Heart left ventricle (tissue), 16 donors: ENCODE measurements around the gene SARS1. TPM values are rescaled to one million over a fixed set of nuclear protein-coding genes. Genes with fewer than 3 reads are reported as not detected.

Source experiments
- ATAC-seq, 4 donors: fragments of 200-7000 bp; cut with Tn5 transposase; one replicate each; pipeline ENCODE4 v1.9.1; 2020 to 2022; ENCODE audit warnings: moderate library complexity in 4 of 4, mild to moderate bottlenecking in 3 of 4, moderate number of reproducible peaks in 1 of 4
- DNase-seq, 5 donors: peaks; one replicate each; pipeline ENCODE4 v3.0.0-alpha.2; 2020
- H3K27ac ChIP-seq, 12 donors: fragments of 200-600 bp; sonication (generic) in 4 of 12; one replicate each; pipeline versions ENCODE4 v1.5.0 to v1.8.0; 2016 to 2022; ENCODE audit warnings: mild to moderate bottlenecking in 2 of 12
- H3K27me3 ChIP-seq, 9 donors: fragments of 200-600 bp; sonication (generic) in 2 of 9; one replicate each; pipeline versions ENCODE4 v1.5.1 to v1.8.0; 2016 to 2022; ENCODE audit warnings: mild to moderate bottlenecking in 3 of 9
- H3K36me3 ChIP-seq, 9 donors: fragments of 200-600 bp; sonication (generic) in 2 of 9; one replicate each; pipeline versions ENCODE4 v1.5.0 to v1.8.0; 2018 to 2022; ENCODE audit warnings: mild to moderate bottlenecking in 2 of 9
- H3K4me1 ChIP-seq, 12 donors: fragments of 200-600 bp; sonication (generic) in 4 of 12; one replicate each; pipeline versions ENCODE4 v1.5.0 to v1.8.0; 2016 to 2022; ENCODE audit warnings: mild to moderate bottlenecking in 3 of 12
- H3K4me3 ChIP-seq, 12 donors: fragments of 200-600 bp; sonication (generic) in 4 of 12; one replicate each; pipeline versions ENCODE4 v1.5.0 to v1.8.0; 2017 to 2022; ENCODE audit warnings: mild to moderate bottlenecking in 9 of 12, moderate library complexity in 4 of 12
- H3K9me3 ChIP-seq, 12 donors: fragments of 200-600 bp; sonication (generic) in 4 of 12; one replicate each; pipeline versions ENCODE4 v1.5.0 to v1.8.0; 2016 to 2022; ENCODE audit warnings: mild to moderate bottlenecking in 1 of 12
- CTCF ChIP-seq, 12 donors: fragments of 200-600 bp; sonication (generic) in 4 of 12; IDR thresholded peaks; one replicate each; pipeline versions ENCODE4 v1.5.0 to v1.8.0; 2018 to 2022; ENCODE audit warnings: antibody characterized with exemption in 12 of 12, mild to moderate bottlenecking in 5 of 12
- POLR2A ChIP-seq, 2 donors: fragments of 450-650 bp; IDR thresholded peaks; one replicate each; pipeline ENCODE4 v1.6.1; 2017; ENCODE audit warnings: antibody characterized with exemption in 2 of 2, mild to moderate bottlenecking in 2 of 2, moderate library complexity in 2 of 2
- WGBS, 4 donors: extraction: QIAGEN DNeasy Blood & Tissue Kit in 2 of 4; methylation state at CpG; one replicate each; pipeline versions ENCODE4 v1.1.5 to v1.1.7; 2013 to 2018; 5-methylcytosine and 5-hydroxymethylcytosine counted together
- intact Hi-C, 10 donors: fragments of 100-400 bp; cut with DNase I; formaldehyde crosslinking; loops; one replicate each; pipeline versions ENCODE4 v1.11.1 to v1.14.2; 2022
- polyA plus RNA-seq, 2 donors: library from polyadenylated mRNA; stranded (reverse); fragments of 200-250 nt; gene quantifications; one replicate each; pipeline ENCODE4 v1.2.3, GENCODE V29; 2013
- total RNA-seq, 9 donors: library from RNA; depleted of rRNA in 2 of 9; stranded (reverse); fragments of >200 nt in 2 of 9; fragmentation: NEBNext Ultra II Directional in 3 of 9; extraction: Animal tissue kit (Norgen Biotek cat#: 25700) in 3 of 9; gene quantifications; one replicate each; pipeline versions ENCODE4 v1.1.0 to v1.2.4, GENCODE V29; 2016 to 2023
- donor health status: ischemic (EF 13 %, LVEDD 7.1; RV severe dilation, severe dysfunction).
- donor health status: healthy with polysubstance abuse.
- donor health status: DM: no; HTN: yes; CAD: no.
- donor health status: DM: no; HTN: no; CAD: no.
- donor health status: ischemic (EF 25% LVEDD 6.9; RV normal size, moderate dysfunction).
- donor health status: ischemic (EF 25% LVEDD 5.7; RV mildly dilated, moderate dysfunction).
- donor health status: healthy.
- donor health status: DM: yes; HTN: yes; CAD: no.
- donor health status: ischemic (EF 35%, LVEDD 5.7; RV mildly dilated, moderate dysfunction).
- donor health status: nonischemic (EF 11% LVEDD 7.7; RV severe dilation, severe dysfunction).
- donor health status: DM: yes; HTN: yes; CAD: no.
- donor health status: PGD.
- donor health status: ischemic (EF 29% LVEDD 5.4; RV normal size, mild dysfunction).
- donor health status: nonischemic (EF 23%, LVEDD 6.1; RV moderate dilation, normal function).

The SARS1 gene
- total and polyA plus RNA-seq, 11 donors, result 41.1 to 179 (median 102) TPM

GRCh38 chr1:109243860-109244552 is 30.3 kb downstream of the SARS1 start:
- no peak for DNase-seq
- Histone ChIP-seq H3K9me3 (no peaks in the 10 kb centered on the region), H3K4me3 (no peak overlapping the region), H3K36me3 (peaks cover 0 to 9% (median 3%) of the 10 kb centered on the region in 9 donors), H3K27ac (no peak overlapping the region), H3K4me1 (peaks cover 0 to 30% (median 23%) of the 10 kb centered on the region in 12 donors), H3K27me3 (peaks cover 0 to 8% (median 0%) of the 10 kb centered on the region in 9 donors)
- TF ChIP-seq POLR2A (IDR thresholded peaks at IDR 0.05), result no peak
- intact Hi-C loops, result no loop called here
- no peak for ATAC-seq
- 77 to 89% (median 88%) methylated on average over 8 of the region's 8 CpGs for WGBS, 4 donors

GRCh38 chr1:109246141-109246551 is 32.4 kb downstream of the SARS1 start:
- H3K27ac ChIP-seq, result no peak overlapping the region
- intact Hi-C loops, result no loop called here
- no peaks in the 10 kb centered on the region for H3K36me3 ChIP-seq
- WGBS, 4 donors, result 88 to 94% (median 90%) methylated on average over 7 of the region's 7 CpGs
- H3K27me3 ChIP-seq, result peaks cover 0 to 24% (median 0%) of the 10 kb centered on the region in 9 donors
- DNase-seq (no peak), ATAC-seq (no peak)
- no peaks in the 10 kb centered on the region for H3K9me3 ChIP-seq
- TF ChIP-seq POLR2A (IDR thresholded peaks at IDR 0.05) (no peak), CTCF (IDR thresholded peaks at IDR 0.05) (no peak)
- no peak overlapping the region for H3K4me3 ChIP-seq
- peaks cover 0 to 31% (median 17%) of the 10 kb centered on the region in 12 donors for H3K4me1 ChIP-seq

- Histone ChIP-seq H3K27ac (no peak overlapping the region), H3K27me3 (peaks cover 0 to 21% (median 0%) of the 10 kb centered on the region in 9 donors), H3K4me3 (no peak overlapping the region), H3K9me3 (no peaks in the 10 kb centered on the region), H3K4me1 (peaks cover 0 to 16% (median 7%) of the 10 kb centered on the region in 12 donors), H3K36me3 (no peaks in the 10 kb centered on the region)
- TF ChIP-seq CTCF (IDR thresholded peaks at IDR 0.05) (no peak), POLR2A (IDR thresholded peaks at IDR 0.05) (no peak)
- WGBS, 4 donors, result 85 to 92% (median 90%) methylated on average over 8 of the region's 8 CpGs
- intact Hi-C loops, result no loop called here
- DNase-seq (no peak), ATAC-seq (no peak)
Observed at GRCh38 chr1:109247401-109248365, 34.0 kb downstream of the SARS1 start.

- peak in 1 of 5 donors; percentile 40 for DNase-seq
Observed at GRCh38 chr1:109248444-109248796, 34.7 kb downstream of the SARS1 start.

More at GRCh38 chr1:109248444-109248796, 34.7 kb downstream of the SARS1 start:
- Histone ChIP-seq H3K27ac (no peak overlapping the region), H3K36me3 (no peaks in the 10 kb centered on the region), H3K27me3 (peaks cover 0 to 21% (median 0%) of the 10 kb centered on the region in 9 donors), H3K4me3 (no peak overlapping the region), H3K4me1 (peaks cover 0 to 19% (median 8%) of the 10 kb centered on the region in 12 donors), H3K9me3 (no peaks in the 10 kb centered on the region)
- intact Hi-C loops, result no loop called here
- WGBS, 4 donors, result 91 to 99% (median 96%) methylated on average over 7 of the region's 7 CpGs
- ATAC-seq, result no peak
- TF ChIP-seq POLR2A (IDR thresholded peaks at IDR 0.05), result no peak
- TF ChIP-seq CTCF (IDR thresholded peaks at IDR 0.05), result no peak
